Measurements from ENCODE around the gene B4GALT5.

B4GALT5 gene

DNA sequence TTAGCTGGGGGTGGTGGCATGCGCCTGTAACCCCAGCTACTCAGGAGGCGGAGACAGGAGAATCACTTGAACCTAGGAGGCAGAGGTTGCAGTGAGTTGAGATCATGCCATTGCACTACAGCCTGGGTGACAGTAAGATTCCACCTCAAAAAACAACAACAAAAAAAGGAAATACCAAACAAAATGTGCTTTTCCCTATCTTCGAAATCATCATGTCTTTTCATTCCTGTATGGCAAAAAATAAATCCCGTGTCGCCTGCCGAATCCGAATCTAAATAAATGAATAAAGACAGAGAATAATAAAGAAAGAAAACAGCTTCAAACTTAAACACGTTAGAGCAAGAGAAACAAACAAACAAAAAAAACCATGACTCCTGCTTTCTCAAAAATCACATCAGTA, 11.8 kb downstream of the B4GALT5 start:
- Histone ChIP-seq H3K36me3 (no peaks in the 10 kb centered on the region), H3K9ac (no peak overlapping the region), H3K4me1 (peaks cover 20% of the 10 kb centered on the region), H3K27ac (no peak overlapping the region), H4K20me1 (peaks cover 100% of the 10 kb centered on the region), H3K9me3 (no peaks in the 10 kb centered on the region), H3K4me3 (no peak overlapping the region), H3K27me3 (no peaks in the 10 kb centered on the region), H3K4me2 (no peak overlapping the region)
- no peak for TF ChIP-seq Cebpa-rat (IDR thresholded peaks at IDR 0.05)

DNA sequence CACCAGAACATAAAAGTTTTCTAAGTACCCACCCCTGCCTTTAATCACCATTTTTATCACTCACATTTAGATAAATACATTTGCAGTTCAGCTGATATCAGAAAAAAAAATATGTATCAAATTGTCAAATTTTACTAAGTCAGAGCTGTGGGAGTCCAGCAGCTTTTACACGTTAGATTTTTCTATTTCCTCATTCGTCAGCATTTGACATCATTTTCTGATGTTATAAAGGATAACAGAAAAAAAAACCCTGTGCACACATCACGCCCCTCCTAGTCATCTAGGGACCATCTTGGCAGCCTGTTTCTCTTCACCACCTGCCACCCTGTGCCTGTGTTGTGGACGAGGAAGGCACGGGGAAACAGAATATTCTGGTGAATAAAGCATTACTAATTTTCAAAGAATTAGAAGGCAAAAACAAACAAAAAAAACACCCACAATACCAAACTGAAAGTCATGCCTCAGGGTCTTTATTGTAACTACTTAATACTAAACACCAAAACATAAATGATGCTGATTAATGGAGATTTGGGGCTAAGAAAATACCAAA, 12.4 kb downstream of the B4GALT5 start:
- no peak for TF ChIP-seq Cebpa-rat (IDR thresholded peaks at IDR 0.05)
- Histone ChIP-seq H3K27me3 (no peaks in the 10 kb centered on the region), H3K36me3 (no peaks in the 10 kb centered on the region), H3K4me1 (peaks cover 20% of the 10 kb centered on the region), H3K4me3 (no peak overlapping the region), H3K27ac (no peak overlapping the region), H3K9me3 (no peaks in the 10 kb centered on the region), H3K4me2 (no peak overlapping the region), H3K9ac (no peak overlapping the region), H4K20me1 (peaks cover 100% of the 10 kb centered on the region)

DNA sequence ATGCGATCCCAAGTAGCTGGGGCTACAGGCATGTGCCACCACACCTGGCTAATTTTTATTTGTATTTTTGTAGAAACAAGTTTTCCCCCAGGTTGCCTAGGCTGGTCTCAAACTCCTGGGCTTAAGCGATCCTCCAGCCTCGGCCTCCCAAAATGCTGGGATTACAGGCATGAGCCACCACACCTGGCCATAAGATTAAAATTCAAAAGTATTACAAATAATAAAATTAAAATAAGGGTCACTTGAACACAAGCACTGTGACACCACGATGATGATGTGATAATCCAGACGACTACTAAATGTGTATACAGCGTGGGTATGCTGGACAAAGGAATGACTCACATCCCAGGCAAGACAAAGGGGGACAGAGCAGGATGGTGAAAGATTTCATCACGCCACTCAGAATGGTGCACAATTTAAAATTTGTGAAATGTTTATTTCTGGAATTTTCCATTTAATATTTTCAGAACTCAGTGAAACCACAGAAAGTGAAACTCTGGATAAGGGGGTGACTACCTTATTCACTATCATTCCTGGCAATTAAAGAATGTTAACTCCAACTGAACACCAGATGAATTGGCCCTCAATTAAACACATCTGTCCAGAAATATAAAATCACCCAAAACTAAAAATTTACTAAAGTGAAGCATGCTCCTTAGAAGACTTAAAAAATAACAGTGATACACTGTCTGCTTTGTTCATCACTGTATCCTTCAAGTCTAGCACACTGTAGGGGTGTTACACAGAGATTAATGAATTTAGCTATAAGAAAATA, 13.1 kb downstream of the B4GALT5 start:
- H3K27ac ChIP-seq: no peak overlapping the region
- H3K4me1 ChIP-seq: peaks cover 20% of the 10 kb centered on the region
- H3K4me3 ChIP-seq: no peak overlapping the region
- H4K20me1 ChIP-seq: peaks cover 100% of the 10 kb centered on the region
- H3K4me2 ChIP-seq: no peak overlapping the region
- TF ChIP-seq Cebpa-rat (IDR thresholded peaks at IDR 0.05): no peak
- no peaks in the 10 kb centered on the region for H3K36me3 ChIP-seq
- no peaks in the 10 kb centered on the region for H3K27me3 ChIP-seq
- no peak overlapping the region for H3K9ac ChIP-seq
- no peaks in the 10 kb centered on the region for H3K9me3 ChIP-seq

DNA sequence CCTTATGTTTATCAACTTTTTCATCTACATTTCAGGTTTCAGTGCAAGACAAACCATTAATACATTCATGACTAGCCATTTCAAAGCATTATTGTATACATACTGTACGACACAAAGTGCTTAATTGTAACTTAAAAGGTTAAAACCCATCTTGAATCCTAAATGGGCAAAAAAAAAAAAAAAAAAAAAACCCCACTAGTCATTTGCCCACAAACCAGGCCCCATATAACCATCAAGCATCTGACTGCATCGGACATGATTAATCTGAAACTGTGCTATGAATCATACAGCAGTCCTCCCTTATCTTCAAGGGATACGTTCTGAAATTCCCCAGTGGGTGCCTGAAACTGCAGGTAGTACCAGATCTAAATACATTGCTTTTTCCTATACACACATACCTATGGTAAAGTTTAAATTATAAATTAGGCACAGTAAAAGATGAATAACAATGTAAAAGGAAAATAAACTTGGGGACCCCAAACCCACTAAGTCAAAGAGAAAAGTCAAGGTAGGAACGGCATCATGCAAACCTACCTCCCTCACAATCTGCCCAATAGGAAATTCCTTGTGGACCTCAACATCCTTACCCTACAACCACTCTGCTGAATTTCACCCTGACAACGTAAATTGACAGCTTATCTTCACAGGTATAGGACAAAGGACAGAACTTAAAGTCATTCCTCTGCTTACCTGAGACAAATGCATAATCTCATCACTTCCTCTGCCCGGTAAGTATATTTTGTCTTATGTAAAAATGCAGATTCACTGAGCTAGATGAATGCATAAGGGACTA, 14.3 kb downstream of the B4GALT5 start:
- Histone ChIP-seq H3K36me3 (no peaks in the 10 kb centered on the region), H3K4me2 (no peak overlapping the region), H3K9me3 (no peaks in the 10 kb centered on the region), H3K9ac (no peak overlapping the region), H3K4me3 (no peak overlapping the region), H3K27ac (no peak overlapping the region), H3K27me3 (no peaks in the 10 kb centered on the region), H4K20me1 (peaks cover 100% of the 10 kb centered on the region), H3K4me1 (peaks cover 25% of the 10 kb centered on the region)
- TF ChIP-seq Cebpa-rat (IDR thresholded peaks at IDR 0.05): no peak

DNA sequence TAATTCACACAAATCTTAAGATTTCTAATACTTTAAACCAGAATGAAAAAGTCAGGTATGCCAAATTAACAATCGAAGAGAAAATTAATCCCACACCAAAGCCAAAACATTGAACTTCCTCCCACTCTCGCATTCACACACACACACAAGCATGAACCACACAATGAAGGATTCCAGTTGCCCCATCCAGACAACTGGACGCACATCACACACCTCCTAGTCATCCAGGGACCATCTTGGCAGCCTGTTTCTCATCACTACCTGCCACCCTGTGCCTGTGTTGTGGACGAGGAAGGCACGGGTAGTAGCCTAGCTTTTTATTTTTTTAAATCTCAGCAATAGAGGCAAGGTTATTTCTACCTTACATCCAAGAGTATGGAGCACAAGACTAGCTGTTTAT, 15.2 kb downstream of the B4GALT5 start:
- Histone ChIP-seq H3K4me2 (no peak overlapping the region), H3K9me3 (no peaks in the 10 kb centered on the region), H3K27me3 (no peaks in the 10 kb centered on the region), H3K4me1 (peaks cover 23% of the 10 kb centered on the region), H3K36me3 (no peaks in the 10 kb centered on the region), H3K9ac (no peak overlapping the region), H4K20me1 (peaks cover 100% of the 10 kb centered on the region), H3K27ac (no peak overlapping the region), H3K4me3 (no peak overlapping the region)
- no peak for TF ChIP-seq Cebpa-rat (IDR thresholded peaks at IDR 0.05)

DNA sequence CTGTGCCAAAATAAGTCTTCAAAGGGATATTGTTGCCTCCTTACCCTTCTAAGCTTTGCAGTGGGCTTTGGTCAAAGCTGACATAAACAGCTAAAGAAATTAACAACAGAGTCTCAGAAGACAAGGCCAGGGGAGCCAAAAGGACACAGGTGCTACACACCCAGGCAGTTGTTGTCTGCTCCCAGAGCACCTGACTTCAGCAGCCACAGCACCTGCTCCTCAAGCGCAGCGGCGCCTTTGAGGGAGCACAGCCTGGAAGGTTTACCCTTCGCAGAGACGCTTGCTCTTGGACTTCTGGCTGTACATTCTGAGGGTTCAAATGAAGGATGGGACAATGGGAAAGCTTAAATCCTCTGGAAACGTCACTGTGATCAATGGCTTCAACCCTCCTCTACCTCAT, 16.6 kb downstream of the B4GALT5 start:
- no peak for TF ChIP-seq Cebpa-rat (IDR thresholded peaks at IDR 0.05)
- Histone ChIP-seq H4K20me1 (peaks cover 100% of the 10 kb centered on the region), H3K9ac (no peak overlapping the region), H3K36me3 (0 out of 2 replicates have a peak, but pooled peaks cover 5% of the 10 kb centered on the region), H3K27ac (no peak overlapping the region), H3K4me1 (peaks cover 21% of the 10 kb centered on the region), H3K9me3 (no peaks in the 10 kb centered on the region), H3K4me3 (no peak overlapping the region), H3K27me3 (no peaks in the 10 kb centered on the region), H3K4me2 (no peak overlapping the region)

DNA sequence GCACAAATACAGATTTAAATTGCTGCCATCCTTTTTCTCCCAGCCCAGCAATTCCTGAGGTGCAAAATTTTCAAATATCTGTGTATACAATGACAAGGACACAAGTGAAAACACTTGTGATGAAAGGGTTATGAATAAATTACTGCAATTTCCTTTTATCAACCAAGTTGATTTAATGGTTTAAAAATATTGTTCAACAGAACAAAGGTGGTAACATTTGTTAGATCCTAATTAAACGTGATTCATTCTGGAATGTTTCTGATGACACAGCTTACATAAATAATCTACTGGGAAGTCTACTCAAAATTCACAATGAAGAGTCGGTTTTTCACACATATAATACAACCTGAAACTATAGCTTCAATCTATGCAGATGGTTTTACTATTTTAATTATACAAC, 17.1 kb downstream of the B4GALT5 start:
- H3K9ac ChIP-seq: no peak overlapping the region
- 0 out of 2 replicates have a peak, but pooled peaks cover 5% of the 10 kb centered on the region for H3K36me3 ChIP-seq
- H3K4me2 ChIP-seq: no peak overlapping the region
- peaks cover 18% of the 10 kb centered on the region for H3K4me1 ChIP-seq
- H3K27ac ChIP-seq: no peak overlapping the region
- H3K9me3 ChIP-seq: no peaks in the 10 kb centered on the region
- no peak for TF ChIP-seq Cebpa-rat (IDR thresholded peaks at IDR 0.05)
- H4K20me1 ChIP-seq: peaks cover 100% of the 10 kb centered on the region
- H3K4me3 ChIP-seq: no peak overlapping the region
- no peaks in the 10 kb centered on the region for H3K27me3 ChIP-seq

DNA sequence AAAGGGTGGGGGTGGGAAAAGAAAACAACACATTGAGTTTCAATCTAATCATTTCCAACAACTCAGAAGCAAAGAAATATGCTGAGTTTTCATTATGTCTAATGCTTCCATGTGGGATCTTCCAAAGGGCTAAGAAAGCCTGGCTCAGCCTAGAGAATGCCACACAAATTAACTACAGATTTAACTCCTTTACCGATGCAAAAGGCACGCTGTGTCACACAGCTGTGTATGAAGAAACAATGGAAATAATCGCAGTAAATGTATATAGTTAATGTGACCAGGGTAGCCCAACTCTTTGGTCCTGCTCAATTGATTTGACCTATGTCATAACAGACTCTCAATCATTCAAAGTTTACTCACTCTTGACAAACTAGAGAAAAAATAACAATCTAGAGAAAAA, 17.8 kb downstream of the B4GALT5 start:
- Histone ChIP-seq H3K36me3 (0 out of 2 replicates have a peak, but pooled peaks cover 5% of the 10 kb centered on the region), H3K27ac (no peak overlapping the region), H3K4me2 (no peak overlapping the region), H3K4me1 (peaks cover 13% of the 10 kb centered on the region), H3K4me3 (no peak overlapping the region), H3K9me3 (no peaks in the 10 kb centered on the region), H3K27me3 (no peaks in the 10 kb centered on the region), H4K20me1 (peaks cover 100% of the 10 kb centered on the region), H3K9ac (no peak overlapping the region)
- TF ChIP-seq Cebpa-rat (IDR thresholded peaks at IDR 0.05): no peak

DNA sequence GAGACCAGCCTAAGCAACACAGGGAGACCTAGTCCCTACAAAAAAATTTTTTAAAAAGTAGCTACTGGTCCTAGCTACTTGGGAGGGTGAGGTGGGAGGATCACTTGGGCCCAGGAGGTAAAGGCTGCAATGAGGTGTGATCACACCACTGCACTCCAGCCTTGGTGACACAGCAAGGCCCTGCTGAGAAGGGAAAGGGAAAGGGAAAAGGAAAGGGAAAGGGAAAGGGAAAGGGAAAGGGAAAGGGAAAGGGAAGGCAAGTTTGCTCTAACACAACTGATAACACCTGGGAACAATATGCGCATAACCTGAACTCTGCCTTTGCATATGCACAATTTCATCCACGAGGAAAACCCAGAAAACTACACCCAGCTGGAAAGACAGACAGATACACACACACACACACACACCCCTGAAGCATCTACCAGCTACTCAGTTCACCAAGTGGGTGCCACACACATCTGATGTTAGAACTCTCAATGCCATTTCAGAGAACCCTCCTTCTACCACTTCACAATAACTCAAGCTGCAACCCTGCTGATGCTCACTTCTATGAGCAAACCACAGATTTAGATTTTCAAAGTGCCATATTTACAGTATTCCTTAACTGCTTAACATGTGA, 19.1 kb downstream of the B4GALT5 start:
- Histone ChIP-seq H3K4me3 (no peak overlapping the region), H3K9me3 (no peaks in the 10 kb centered on the region), H3K9ac (no peak overlapping the region), H3K4me1 (peaks cover 13% of the 10 kb centered on the region), H3K36me3 (0 out of 2 replicates have a peak, but pooled peaks cover 5% of the 10 kb centered on the region), H4K20me1 (peaks cover 100% of the 10 kb centered on the region), H3K27me3 (no peaks in the 10 kb centered on the region), H3K4me2 (0 out of 2 replicates have a peak overlapping the region, but pooled peaks have one; percentile 3), H3K27ac (no peak overlapping the region)
- TF ChIP-seq Cebpa-rat (IDR thresholded peaks at IDR 0.05): no peak
